Cardiac fibroblast (primary cell): ENCODE measurements around the gene PDCL2.
A peak's percentile ranks its signal among the peaks of the same experiment; 100 is the strongest.
"Not testable (repeated sequence)": the region's sequence is repeated elsewhere in the genome, so short reads cannot be mapped to it uniquely, and the experiment has no call there.

ENCODE experiments used
- DNase-seq, 2 donors: peaks; one replicate each; pipeline versions ENCODE4 v3.0.0 to v3.0.0-alpha.2; 2010; ENCODE audit warnings: low read depth in 2 of 2
- H3K4me3 ChIP-seq, 2 donors: replicated peaks in 1 of 2; 1 replicate in 1 of 2; 2 replicates in 1 of 2; pipeline ENCODE4 v1.5.1; 2011; ENCODE audit warnings: low read depth in 2 of 2, low read length in 2 of 2, mild to moderate bottlenecking in 2 of 2, moderate library complexity in 1 of 2
- TF ChIP-seq, protein P1 (sequence below): IDR thresholded peaks from one replicate; pipeline ENCODE4 v1.5.1; 2011; ENCODE audit warnings: low read depth, mild to moderate bottlenecking, low read length, inconsistent platforms

PDCL2 gene

DNA sequence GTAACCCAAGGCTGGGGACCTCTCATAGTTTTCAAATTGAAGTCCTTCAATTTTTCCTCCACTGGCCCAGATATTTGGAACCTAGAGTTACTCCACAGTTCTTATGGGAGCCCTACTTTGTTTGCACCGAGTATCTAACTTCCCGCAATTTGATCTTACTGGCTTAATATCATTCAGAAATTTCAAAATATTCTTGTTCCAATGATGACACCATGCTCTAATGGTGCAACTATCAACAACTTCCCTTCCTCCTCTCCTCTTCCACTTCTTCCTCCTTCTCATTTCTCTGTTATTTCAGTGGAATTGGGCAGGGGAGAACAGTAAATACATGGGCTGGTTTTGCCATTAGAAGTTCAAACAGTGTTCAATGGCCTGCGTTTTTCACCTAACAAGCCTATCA lies 20.2 kb downstream of the PDCL2 start:
- no peak overlapping the region for H3K4me3 ChIP-seq
- no peak for DNase-seq
- TF ChIP-seq, protein P1, sequence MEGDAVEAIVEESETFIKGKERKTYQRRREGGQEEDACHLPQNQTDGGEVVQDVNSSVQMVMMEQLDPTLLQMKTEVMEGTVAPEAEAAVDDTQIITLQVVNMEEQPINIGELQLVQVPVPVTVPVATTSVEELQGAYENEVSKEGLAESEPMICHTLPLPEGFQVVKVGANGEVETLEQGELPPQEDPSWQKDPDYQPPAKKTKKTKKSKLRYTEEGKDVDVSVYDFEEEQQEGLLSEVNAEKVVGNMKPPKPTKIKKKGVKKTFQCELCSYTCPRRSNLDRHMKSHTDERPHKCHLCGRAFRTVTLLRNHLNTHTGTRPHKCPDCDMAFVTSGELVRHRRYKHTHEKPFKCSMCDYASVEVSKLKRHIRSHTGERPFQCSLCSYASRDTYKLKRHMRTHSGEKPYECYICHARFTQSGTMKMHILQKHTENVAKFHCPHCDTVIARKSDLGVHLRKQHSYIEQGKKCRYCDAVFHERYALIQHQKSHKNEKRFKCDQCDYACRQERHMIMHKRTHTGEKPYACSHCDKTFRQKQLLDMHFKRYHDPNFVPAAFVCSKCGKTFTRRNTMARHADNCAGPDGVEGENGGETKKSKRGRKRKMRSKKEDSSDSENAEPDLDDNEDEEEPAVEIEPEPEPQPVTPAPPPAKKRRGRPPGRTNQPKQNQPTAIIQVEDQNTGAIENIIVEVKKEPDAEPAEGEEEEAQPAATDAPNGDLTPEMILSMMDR: no peak

DNA sequence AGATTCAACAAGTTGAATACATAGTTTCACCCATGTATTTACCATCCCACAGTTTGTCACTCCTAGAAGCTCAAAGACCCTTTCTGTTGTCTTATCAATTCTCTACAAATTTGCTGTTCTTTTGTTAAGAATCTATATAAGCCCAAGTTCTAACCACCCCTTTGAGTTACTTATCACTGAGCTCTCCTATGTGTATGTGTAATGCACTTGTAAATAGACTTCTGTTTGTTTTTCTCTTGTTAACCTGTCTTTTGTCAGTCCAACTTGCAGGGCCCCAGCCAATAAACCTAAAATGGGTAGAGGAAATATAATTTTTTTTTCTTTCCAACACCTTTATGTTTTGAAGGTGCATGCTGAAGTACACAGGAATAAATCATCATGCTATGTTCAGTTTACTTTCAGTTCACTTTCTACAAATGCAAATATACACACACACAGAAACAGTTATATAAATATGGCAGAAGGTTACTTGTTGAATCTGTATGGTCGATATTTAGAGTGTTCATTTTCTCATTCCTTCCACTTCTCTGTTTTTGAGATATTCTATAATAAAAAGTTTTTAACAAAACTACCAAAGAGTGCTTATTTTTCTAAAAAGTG lies 23.0 kb downstream of the PDCL2 start:
- no peak for DNase-seq
- no peak overlapping the region for H3K4me3 ChIP-seq
- TF ChIP-seq, protein P1: no peak

DNA sequence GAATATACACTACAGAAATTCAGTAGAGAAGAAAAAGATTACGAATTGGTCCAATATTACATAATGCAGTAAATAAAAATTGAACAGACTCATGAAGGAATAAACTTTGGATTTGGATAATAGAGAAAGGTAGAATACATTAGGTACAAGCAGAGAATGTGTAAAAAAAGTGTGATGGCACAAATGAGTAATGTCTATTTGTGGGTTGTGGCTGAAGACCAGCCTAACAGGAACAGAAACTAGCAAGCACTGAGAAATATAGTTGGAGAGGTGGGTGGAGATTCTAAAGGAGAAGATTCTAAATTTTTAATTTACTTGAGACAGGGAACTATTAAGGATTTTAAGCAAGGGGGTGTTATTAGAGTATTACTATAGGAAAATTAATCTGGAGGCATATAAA lies 30.2 kb downstream of the PDCL2 start:
- TF ChIP-seq, protein P1: no peak
- no peak overlapping the region for H3K4me3 ChIP-seq
- no peak for DNase-seq

DNA sequence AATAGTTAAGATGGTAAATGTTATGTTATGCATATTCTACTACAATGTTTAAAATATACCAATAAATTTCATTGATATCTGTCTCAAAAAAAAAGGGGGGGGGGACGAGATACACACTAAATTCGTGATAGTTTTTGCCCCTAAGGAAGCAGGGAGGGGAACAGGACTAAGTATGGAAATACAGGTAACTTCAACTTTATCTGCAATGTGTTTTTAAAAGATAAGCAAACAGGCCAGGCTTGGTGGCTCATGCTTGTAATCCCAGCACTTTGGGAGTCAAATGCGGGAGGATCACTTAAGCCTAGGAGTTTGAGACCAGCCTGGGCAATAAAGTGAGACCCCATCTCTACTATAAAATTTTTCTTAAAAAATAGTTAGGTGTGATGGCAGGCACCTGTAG lies 31.9 kb downstream of the PDCL2 start:
- H3K4me3 ChIP-seq: no peak overlapping the region
- TF ChIP-seq, protein P1: no peak
- no peak for DNase-seq

DNA sequence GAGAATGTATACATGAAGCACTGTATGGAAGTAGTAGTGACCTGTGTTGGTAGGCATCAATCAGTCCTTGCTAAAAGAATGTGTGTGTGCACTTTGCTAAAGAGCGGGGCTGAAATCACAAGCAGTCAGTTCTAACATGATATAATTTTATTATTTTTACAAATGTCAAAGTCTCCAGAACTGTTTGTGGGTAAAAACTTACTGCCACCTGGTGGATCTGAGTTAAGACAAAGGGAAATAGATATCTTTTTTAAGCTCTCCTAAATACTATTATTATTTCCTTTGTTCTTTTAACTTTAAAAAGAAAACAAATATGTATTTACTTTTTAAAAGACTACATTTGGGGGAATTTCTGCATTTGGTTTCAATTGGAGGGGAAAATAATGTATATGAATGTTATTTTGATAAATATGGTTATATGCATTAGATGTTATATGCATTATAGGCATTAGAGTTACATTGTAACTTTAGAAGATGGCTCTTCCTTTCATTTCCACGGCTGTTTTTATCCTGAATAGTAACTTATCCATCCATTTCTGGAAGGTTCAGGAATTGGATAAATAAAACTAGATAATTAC lies 37.5 kb downstream of the PDCL2 start:
- H3K4me3 ChIP-seq: no peak overlapping the region
- DNase-seq: peak; percentile 78 to 79
- TF ChIP-seq, protein P1: peak; percentile 46

DNA sequence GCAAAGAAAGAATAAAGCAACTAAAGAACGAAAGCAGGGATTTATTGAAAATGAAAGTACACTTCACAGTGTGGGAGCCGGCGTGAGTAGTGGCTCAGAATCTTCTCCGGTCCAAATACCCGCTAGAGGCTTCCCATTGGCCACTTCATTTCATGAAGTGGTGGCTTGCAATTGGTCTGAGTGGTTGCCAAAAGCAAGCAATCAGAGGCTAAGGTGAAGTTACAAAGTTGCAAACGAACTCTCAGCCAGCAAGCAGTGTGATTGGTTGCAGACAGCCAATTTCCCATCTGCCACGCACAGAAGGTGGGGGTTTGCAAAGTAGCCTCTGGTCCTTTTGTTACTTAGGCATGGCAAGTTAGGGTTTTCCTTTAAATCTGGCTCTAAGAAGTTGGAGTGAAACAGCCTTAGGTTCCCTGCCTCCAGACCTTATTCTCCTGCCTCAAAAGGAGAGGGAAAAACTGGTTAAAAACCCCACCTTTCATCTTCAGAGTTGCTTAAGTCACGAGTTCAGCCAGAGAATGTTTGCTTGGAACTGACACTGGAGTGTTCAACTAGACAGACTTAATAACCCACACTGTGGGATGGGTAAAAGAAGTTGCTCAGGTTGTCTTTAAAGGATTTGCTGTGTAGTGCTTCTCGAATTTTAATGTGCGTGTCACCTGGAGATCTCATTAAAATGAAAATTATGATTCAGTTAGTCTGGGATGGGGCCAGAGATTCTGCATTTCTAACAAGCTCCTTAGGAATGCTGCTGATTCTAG lies 38.4 kb downstream of the PDCL2 start:
- peak; percentile 65 to 72 for DNase-seq
- H3K4me3 ChIP-seq: peak overlapping the region in 1 of 2 donors; percentile 8
- TF ChIP-seq, protein P1: no peak

DNA sequence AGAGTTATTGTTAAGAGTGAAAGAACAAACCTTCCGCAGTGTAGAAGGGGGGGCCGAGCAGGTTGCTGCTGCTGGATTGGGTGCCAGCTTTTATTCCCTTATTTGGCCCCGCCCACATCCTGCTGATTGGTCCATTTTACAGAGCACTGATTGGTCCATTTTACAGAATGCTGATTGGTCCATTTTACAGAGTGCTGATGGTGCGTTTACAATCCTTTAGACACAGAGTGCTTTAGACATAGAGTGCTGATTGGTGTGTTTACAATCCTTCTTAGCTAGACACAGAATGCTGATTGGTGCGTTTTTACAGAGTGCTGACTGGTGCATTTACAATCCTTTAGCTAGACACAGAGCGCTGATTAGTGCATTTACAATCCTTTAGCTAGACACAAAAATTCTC lies 40.1 kb downstream of the PDCL2 start:
- DNase-seq, H3K4me3 ChIP-seq: not testable (repeated sequence)
